ENCODE data around the gene MRAP2.
"Not testable (repeated sequence)": the region's sequence is repeated elsewhere in the genome, so short reads cannot be mapped to it uniquely, and the experiment has no call there.

DNA sequence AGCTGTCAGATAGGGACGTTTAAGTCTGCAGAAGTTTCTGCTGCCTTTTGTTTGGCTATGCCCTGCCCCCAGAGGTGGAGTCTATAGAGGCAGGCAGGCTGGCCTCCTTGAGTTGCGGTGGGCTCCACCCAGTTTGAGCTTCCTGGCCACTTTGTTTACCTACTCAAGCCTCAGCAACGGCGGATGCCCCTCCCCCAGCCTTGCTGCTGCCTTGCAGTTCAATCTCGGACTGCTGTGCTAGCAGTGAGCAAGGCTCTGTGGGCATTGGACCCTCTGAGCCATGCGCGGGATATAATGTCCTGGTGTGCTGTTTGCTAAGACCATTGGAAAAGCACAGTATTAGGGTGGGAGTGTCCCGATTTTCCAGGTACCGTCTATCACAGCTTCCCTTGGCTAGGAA lies 99.8 kb downstream of the MRAP2 start:
- TF ChIP-seq POLR2A, POLR2AphosphoS5 (IDR thresholded peaks at IDR 0.05): not testable (repeated sequence)
- TF ChIP-seq, protein P1, sequence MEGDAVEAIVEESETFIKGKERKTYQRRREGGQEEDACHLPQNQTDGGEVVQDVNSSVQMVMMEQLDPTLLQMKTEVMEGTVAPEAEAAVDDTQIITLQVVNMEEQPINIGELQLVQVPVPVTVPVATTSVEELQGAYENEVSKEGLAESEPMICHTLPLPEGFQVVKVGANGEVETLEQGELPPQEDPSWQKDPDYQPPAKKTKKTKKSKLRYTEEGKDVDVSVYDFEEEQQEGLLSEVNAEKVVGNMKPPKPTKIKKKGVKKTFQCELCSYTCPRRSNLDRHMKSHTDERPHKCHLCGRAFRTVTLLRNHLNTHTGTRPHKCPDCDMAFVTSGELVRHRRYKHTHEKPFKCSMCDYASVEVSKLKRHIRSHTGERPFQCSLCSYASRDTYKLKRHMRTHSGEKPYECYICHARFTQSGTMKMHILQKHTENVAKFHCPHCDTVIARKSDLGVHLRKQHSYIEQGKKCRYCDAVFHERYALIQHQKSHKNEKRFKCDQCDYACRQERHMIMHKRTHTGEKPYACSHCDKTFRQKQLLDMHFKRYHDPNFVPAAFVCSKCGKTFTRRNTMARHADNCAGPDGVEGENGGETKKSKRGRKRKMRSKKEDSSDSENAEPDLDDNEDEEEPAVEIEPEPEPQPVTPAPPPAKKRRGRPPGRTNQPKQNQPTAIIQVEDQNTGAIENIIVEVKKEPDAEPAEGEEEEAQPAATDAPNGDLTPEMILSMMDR (IDR thresholded peaks at IDR 0.05) = not testable (repeated sequence)
